Stimulated activated CD4-positive, alpha-beta T cell treated with anti-CD3 and anti-CD28 coated beads, Interleukin-15, amount 100 ng/mL, for 24 hours (primary cell): ENCODE results near the gene PLAA.

Source experiments
- DNase-seq: peaks from one replicate; pipeline ENCODE4 v3.0.0-alpha.2; 2020

The PLAA gene

GRCh38 chr9:26946753-26947727 is at the start of gene PLAA:
Gene PLAA (minus strand): TSS chr9:26947242. CDS start chr9:26947045, 197 bp downstream.
- peak; percentile 91 for DNase-seq

- DNase-seq = no peak
These were observed 48.8 kb upstream of the PLAA start for GRCh38 chr9:26995810-26996209.

- no peak for DNase-seq
These were observed 36.3 kb upstream of the PLAA start for GRCh38 chr9:26983340-26983739.

GRCh38 chr9:26975728-26976707 is 29.0 kb upstream of the PLAA start:
- no peak for DNase-seq

GRCh38 chr9:26974927-26975326 is 27.9 kb upstream of the PLAA start:
- DNase-seq = no peak

- DNase-seq = no peak
These were observed 26.9 kb upstream of the PLAA start for GRCh38 chr9:26973989-26974388.

- no peak for DNase-seq
These were observed 24.7 kb upstream of the PLAA start for GRCh38 chr9:26971721-26972120.

GRCh38 chr9:26956860-26957233 is 9.8 kb upstream of the PLAA start:
- no peak for DNase-seq

GRCh38 chr9:26955921-26956859 is 9.1 kb upstream of the PLAA start, which contains the start of gene IFT74:
Gene IFT74 (plus strand): TSS chr9:26956412. CDS start chr9:26961968, 5,556 bp downstream.
- DNase-seq = peak; percentile 96

GRCh38 chr9:26955222-26955903 is 8.3 kb upstream of the PLAA start:
- no peak for DNase-seq

GRCh38 chr9:26954050-26954508 is 7.0 kb upstream of the PLAA start:
- DNase-seq = no peak

- DNase-seq = no peak
These were observed 4.8 kb upstream of the PLAA start for GRCh38 chr9:26951794-26952193.

GRCh38 chr9:26950521-26950920 is 3.5 kb upstream of the PLAA start:
- no peak for DNase-seq

- no peak for DNase-seq
These were observed 2.6 kb upstream of the PLAA start for GRCh38 chr9:26949637-26950069.

GRCh38 chr9:26947736-26948135 is 694 bp upstream of the PLAA start:
- DNase-seq = peak; percentile 60

- DNase-seq = no peak
These were observed 1.5 kb downstream of the PLAA start for GRCh38 chr9:26945591-26945990.

GRCh38 chr9:26940779-26941178 is 6.3 kb downstream of the PLAA start:
- no peak for DNase-seq

- DNase-seq = no peak
These were observed 6.9 kb downstream of the PLAA start for GRCh38 chr9:26939955-26940711.

- DNase-seq = no peak
These were observed 9.1 kb downstream of the PLAA start for GRCh38 chr9:26937816-26938371.

- DNase-seq = no peak
These were observed 11.2 kb downstream of the PLAA start for GRCh38 chr9:26935847-26936246.
